ENCODE results near the gene PPIAL4G.
"Not testable (repeated sequence)": the region's sequence is repeated elsewhere in the genome, so short reads cannot be mapped to it uniquely, and the experiment has no call there.

The PPIAL4G gene

DNA sequence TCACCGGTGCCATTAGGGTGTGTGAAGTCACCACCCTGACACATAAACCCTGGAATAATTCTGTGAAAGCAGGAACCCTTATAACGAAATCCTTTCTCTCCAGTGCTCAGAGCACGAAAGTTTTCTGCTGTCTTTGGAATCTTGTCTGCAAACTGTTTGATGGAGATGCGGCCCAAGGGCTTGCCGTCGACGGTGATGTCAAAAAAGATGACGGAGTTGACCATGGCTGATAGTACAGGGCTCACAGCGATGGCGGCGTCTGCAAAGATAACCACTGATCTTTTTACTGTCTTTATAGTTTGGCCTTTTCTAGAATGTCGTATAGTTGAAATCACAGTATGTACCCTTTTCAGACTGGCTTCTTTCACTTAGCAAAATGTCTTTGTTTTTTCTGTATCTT lies at the start of gene PPIAL4G:
TSS of gene PPIAL4G (minus strand) at position 274 of the 400 bp plus-strand sequence. CDS start at position 224, 50 bp downstream.
- DNase-seq, result peak; percentile 45

GRCh38 chr1:148532158-148532557 lies 49.1 kb upstream of the PPIAL4G start:
- not testable (repeated sequence) for DNase-seq

- peak; percentile 85 for DNase-seq
Observed at GRCh38 chr1:148529101-148529567, 46.0 kb upstream of the PPIAL4G start.

DNA sequence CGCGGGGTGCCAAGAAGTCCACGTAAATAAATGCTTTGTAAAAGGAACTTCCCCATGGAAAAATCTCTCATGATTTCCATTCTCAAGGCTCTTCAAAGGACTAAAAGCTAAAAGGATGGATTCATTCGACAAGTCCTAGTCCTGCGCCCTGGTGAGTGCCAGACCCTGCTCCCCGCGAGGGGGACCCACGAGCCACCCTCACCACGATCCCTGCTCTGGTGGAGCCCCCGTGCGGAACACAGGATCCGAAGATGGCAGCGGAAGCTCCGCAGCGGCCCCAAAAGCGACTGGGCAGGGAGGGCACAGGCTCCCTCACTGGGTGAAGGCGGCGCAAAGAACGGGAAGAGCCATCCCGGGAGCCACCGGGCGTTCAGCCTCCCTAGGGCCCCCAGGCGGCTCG lies 45.5 kb upstream of the PPIAL4G start:
- DNase-seq, result not testable (repeated sequence)

DNA sequence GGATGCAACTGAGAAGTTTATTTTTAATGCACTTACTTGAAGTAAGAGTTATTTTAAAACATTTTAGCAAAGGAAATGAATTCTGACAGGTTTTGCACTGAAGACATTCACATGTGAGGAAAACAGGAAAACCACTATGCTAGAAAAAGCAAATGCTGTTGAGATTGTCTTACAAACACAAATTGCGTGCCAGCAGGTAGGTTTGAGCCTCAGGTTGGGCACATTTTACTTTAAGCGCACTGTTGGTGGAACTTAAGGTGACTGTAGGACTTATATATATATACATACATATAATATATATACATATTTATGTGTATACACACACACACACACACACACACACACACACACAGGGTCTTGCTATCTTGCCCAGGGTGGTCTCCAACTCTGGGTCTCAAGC lies 43.5 kb upstream of the PPIAL4G start:
- peak; percentile 61 for DNase-seq

DNA sequence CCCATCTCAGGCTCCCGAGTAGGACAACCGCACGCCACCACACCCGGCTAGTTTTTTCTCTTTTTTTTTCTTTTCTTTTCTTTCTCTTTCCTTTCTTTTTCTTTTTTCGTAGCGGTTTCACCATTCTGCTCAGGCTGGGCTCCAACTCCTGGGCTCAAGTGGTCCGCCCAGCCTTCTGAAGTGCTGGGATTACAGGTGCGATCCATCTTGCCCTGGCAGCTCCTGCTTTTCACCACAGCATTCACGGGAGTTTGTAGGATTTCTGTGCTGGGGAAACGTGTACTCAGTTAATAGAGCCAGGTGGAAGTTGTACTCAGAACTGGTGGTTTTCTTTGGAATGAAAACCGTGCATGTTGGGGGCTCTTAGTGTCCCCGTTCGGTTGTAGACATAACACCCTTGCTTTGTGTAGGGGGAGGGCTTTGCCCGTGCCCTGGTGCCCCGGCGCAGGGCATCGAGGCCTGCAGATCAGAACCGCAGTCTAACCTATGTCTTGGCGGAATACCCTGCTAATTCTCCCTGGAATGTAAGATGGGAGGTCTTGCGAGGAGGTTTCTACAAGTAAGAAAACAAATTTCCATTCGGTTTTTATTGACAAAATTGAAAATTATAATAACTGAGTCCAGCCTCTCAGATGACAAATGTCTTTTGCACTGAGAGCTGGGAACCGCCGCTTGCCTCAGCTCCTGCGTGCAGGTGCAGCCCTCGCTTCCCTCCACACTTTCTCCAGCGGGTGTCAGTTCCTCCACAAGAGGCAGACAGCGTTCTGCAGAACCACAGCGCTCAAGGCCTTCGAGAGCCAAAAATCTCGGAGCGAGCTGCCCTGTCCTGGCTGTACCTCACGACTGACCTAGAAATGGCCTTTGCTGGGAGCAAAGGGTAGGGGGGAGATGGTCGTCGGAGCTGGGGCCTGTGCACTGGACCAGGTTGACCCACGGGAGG lies 40.4 kb upstream of the PPIAL4G start:
- peak; percentile 63 for DNase-seq

- peak; percentile 93 for DNase-seq
Observed at GRCh38 chr1:148522561-148523204, 39.6 kb upstream of the PPIAL4G start.

DNA sequence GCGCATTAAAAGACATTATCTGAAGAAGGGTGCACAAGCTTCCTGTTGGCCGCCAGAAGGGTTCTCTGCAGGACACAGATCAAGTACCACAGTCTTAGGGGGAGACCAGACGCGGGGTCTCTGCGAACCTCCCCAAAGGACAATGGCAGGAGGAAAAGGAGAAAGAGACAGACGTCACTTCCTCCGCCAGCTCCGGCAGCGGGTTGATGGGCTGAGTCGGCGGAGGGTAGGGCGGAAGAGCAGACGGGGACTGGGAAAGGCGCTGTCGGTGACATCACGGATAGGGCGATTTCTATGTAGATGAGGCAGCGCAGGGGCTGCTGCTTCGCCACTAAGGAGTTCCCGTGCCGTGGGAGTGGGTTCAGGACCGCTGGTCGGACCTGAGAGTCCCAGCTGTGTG lies 39.0 kb upstream of the PPIAL4G start:
- peak; percentile 93 for DNase-seq

- DNase-seq, result not testable (repeated sequence)
Observed at GRCh38 chr1:148514310-148514709, 31.2 kb upstream of the PPIAL4G start.

DNA sequence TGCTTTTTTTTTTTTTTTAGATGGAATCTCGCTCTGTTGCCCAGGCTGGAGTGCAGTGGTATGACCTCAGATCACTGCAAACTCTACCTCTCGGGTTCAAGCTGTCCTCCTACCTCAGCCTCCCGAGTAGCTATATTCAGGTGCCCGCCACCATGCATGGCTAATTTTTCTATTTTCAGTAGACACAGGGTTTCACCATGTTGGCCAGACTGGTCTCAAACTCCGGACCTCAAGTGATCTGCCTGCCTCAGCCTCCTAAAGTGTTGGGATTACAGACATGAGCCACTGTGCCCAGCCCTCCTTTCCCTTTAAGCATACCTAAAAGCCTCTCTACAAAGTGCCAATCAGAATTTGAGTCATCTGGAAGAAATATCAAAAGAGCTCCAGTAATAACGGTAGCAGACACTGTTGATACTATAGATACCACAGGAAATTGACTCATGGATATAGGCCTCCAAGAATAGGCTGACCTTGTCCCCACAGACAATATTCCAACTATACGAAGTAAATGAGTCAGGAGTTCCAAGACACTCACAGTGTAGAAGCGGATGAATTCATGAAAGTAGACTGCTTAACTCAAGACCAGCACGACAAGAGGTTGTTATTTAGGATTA lies 29.6 kb upstream of the PPIAL4G start:
- not testable (repeated sequence) for DNase-seq

GRCh38 chr1:148493933-148494332 lies 10.8 kb upstream of the PPIAL4G start:
- DNase-seq, result not testable (repeated sequence)

DNA sequence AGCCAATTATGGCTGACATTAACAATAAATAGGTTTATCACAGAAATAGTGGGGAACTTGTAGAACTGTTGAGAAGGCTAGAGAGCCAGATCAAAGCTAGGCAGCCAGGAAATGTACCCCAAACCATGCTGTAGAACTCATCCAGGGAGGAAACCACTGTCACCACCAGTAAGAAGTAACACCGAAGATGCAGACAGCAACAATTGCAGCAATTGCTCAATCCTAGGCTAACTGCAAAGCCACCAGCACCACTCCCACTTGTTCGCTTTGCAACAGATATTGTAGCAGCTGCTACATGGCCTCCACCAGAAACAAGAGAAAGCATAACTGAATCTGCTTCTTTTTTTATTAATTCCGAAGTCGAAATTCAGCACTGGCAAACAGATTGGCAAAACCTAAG lies 2.0 kb downstream of the PPIAL4G start:
- DNase-seq, result not testable (repeated sequence)

DNA sequence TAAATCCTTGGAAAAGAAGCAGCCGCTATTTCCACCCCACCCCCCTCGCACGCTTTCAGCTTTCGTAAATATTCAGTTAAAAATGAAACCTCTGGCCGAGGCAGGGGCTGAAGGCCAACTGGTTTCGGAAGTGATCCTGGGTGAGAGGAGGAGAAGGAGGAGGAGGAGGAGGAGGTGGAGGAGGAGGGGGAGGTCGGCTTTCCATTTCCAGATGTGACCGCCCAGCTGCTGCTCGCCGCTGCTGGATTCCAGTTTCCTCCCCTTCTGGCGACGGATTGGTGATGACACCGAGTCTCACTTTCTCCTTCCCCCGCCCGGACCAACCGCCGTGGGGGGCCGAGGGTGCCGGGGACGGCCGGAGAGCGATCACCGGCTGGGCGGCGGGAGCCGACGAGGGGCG lies 23.4 kb downstream of the PPIAL4G start:
- not testable (repeated sequence) for DNase-seq

DNA sequence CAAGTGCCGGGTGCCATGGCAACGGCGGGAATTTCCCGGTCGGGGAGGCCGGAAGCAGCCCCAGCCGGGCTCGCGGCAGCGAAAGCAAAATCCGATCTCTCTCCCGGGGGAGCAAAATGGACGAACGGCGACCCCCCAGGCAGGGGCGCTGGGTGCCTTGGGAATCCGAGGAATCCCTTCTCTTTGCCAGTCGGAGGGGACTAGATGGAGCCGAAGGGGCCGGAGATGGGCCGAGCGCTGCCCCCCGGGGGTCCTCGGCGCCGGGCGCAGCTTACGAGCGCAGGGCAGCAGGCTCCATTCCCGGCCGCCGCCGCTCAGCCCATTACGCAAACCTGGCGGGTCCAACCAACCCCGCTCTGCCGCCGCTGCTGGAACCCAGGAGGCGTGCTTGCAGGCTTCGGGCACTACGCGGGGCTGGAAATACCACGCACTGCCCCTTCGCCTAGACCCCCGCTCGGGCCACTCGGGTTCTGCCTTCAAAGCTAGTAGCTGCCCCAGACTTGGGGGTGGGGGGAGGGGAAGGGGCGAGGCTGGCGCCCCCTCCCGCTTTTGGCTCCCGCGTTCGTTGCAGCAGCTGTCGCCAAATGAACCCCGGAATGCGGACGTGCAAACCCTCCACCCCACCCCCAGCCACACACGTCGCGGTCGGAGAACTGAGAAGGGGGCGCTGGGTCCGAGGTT lies 24.1 kb downstream of the PPIAL4G start:
- DNase-seq, result peak; percentile 79

GRCh38 chr1:148458398-148458797 lies 24.7 kb downstream of the PPIAL4G start:
- peak; percentile 79 for DNase-seq

GRCh38 chr1:148452845-148453244 lies 30.3 kb downstream of the PPIAL4G start:
- DNase-seq, result not testable (repeated sequence)

- not testable (repeated sequence) for DNase-seq
Observed at GRCh38 chr1:148439654-148440325, 43.3 kb downstream of the PPIAL4G start.

- DNase-seq, result no peak
Observed at GRCh38 chr1:148435406-148435805, 47.7 kb downstream of the PPIAL4G start.

- no peak for DNase-seq
Observed at GRCh38 chr1:148434832-148435231, 48.3 kb downstream of the PPIAL4G start.

DNA sequence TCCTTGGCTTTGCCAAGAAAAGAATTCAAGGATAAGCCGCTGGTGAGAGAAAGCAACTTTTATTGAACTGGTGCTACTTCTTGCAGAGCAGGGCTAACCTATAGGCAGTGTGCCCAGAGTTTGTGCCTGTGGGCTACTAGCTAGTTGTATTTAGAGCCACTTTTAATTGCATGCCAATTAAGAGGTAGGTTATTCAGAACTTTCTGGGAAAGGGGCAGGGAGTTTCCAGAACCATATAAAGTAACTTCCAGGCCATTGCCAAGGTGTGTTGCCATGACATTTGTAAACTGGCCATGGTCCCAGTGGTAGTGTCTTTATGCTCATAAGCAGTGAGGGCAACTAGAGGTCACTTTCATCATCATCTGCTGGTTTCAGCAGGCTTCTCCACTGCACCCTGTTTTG lies 50.2 kb downstream of the PPIAL4G start:
- not testable (repeated sequence) for DNase-seq

Data from activated effector memory CD4-positive, alpha-beta T cell treated with anti-CD3 and anti-CD28 coated beads, Interleukin-2, amount 50 U/mL, for 16 hours (primary cell).